ENCODE measurements around the gene KLRC4. TPM values are rescaled to one million over a fixed set of nuclear protein-coding genes. Genes with fewer than 3 reads are reported as not detected.
A peak's percentile ranks its signal among the peaks of the same experiment; 100 is the strongest.

KLRC4 gene
- total and polyA plus RNA-seq, 2 donors from 2014 or later = 1.4 TPM; not detected in 1

DNA sequence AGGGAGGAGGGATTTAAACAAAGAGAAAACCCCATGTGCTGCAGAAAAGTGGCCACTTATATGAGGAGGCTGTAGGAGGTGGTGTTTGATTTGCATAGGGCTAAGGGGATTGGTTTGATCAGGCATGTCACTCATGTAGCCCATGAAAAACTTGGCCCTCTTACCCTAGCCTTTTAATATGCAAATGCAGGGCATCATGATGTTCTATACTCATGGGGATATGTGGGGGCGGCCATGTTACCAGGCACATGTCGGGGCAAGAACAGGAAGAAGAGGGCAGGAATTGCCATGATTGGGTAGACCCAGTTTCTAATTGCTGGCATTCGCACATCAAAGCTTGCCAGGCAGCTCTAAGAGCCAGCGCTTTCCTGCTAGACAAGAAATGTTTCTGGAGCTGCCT is 48.5 kb downstream of the KLRC4 start:
- intact Hi-C loops (cut with DNase I) = no loop called here
- no peak for FAIRE-seq

DNA sequence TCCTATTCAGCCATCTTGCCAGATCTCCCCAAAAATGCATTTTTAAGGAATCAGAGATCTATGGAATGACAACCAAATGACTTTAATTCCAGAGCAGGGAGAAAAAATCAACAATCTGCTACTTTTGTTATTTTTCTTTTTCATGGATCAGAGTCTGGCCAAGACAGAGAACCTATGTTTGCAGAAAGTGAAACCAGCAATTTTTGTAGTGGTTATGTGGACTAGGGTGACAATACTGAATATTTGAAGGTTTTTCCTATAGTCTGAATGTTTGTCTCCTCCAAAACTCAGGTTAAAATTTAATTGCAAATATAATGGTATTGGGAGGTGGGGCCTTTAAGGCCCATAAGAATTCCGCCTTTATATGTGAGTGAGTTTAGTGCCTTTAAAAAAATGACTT is 50.6 kb downstream of the KLRC4 start:
- intact Hi-C loops (cut with DNase I) = no loop called here
- no peaks in the 10 kb centered on the region for H3K27me3 ChIP-seq (ENCODE audit: control insufficient read depth, insufficient read depth, low read length)
- TF ChIP-seq, protein P1, sequence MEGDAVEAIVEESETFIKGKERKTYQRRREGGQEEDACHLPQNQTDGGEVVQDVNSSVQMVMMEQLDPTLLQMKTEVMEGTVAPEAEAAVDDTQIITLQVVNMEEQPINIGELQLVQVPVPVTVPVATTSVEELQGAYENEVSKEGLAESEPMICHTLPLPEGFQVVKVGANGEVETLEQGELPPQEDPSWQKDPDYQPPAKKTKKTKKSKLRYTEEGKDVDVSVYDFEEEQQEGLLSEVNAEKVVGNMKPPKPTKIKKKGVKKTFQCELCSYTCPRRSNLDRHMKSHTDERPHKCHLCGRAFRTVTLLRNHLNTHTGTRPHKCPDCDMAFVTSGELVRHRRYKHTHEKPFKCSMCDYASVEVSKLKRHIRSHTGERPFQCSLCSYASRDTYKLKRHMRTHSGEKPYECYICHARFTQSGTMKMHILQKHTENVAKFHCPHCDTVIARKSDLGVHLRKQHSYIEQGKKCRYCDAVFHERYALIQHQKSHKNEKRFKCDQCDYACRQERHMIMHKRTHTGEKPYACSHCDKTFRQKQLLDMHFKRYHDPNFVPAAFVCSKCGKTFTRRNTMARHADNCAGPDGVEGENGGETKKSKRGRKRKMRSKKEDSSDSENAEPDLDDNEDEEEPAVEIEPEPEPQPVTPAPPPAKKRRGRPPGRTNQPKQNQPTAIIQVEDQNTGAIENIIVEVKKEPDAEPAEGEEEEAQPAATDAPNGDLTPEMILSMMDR (IDR thresholded peaks at IDR 0.05; ENCODE audit: borderline replicate concordance, extremely low read depth, insufficient read depth) = no peak
- no peak overlapping the region for H3K4me3 ChIP-seq (ENCODE audit: low read length in 3 of 3)
- H3K27ac ChIP-seq (ENCODE audit: low read depth in 2 of 2, low read length in 2 of 2) = no peak overlapping the region
- no peak for FAIRE-seq
- no peaks in the 10 kb centered on the region for H3K36me3 ChIP-seq (ENCODE audit: control insufficient read depth in 2 of 3, insufficient read depth in 3 of 3, low read length in 3 of 3)
- H3K9me3 ChIP-seq (ENCODE audit: control insufficient read depth in 2 of 3, insufficient read depth in 1 of 3, low read length in 3 of 3) = no peaks in the 10 kb centered on the region
- DNase-seq = no peak
- peaks cover 0 to 8% (median 3%) of the 10 kb centered on the region in 3 donors for H3K4me1 ChIP-seq (ENCODE audit: control insufficient read depth in 2 of 3, insufficient read depth in 2 of 3, low read depth in 1 of 3, low read length in 3 of 3)
- H3K9ac ChIP-seq (ENCODE audit: low read length in 3 of 3) = no peak overlapping the region

More for the DNA sequence above, 48.5 kb downstream of the KLRC4 start:
- peaks cover 5 to 12% (median 10%) of the 10 kb centered on the region in 3 donors for H3K4me1 ChIP-seq (ENCODE audit: control insufficient read depth in 2 of 3, insufficient read depth in 2 of 3, low read depth in 1 of 3, low read length in 3 of 3)
- no peak overlapping the region for H3K4me3 ChIP-seq (ENCODE audit: low read length in 3 of 3)
- H3K27ac ChIP-seq (ENCODE audit: low read depth in 2 of 2, low read length in 2 of 2) = no peak overlapping the region
- TF ChIP-seq, protein P1 (IDR thresholded peaks at IDR 0.05; ENCODE audit: borderline replicate concordance, extremely low read depth, insufficient read depth) = no peak
- no peaks in the 10 kb centered on the region for H3K9me3 ChIP-seq (ENCODE audit: control insufficient read depth in 2 of 3, insufficient read depth in 1 of 3, low read length in 3 of 3)
- H3K27me3 ChIP-seq (ENCODE audit: control insufficient read depth, insufficient read depth, low read length) = no peaks in the 10 kb centered on the region
- DNase-seq = peak in 1 of 5 donors; percentile 11
- no peak overlapping the region for H3K9ac ChIP-seq (ENCODE audit: low read length in 3 of 3)
- no peaks in the 10 kb centered on the region for H3K36me3 ChIP-seq (ENCODE audit: control insufficient read depth in 2 of 3, insufficient read depth in 3 of 3, low read length in 3 of 3)

DNA sequence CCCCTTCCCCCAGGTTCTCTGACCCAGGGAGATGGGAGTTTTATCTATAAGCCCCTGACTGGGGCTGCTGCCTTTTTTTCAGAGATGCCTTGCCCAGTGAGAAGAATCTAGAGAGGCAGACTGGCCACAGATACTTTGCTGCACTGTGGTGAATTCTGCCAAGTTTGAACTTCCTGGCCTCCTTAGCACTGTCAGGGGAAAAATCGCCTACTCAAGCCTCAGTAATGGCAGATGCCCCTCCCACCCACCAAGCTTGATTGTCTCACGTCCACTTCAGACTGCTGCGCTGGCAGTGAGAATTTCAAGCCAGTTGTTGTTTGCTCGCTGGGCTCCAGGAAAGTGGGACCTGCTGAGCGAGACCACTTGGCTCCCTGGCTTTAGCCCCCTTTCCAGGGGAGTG is 51.4 kb downstream of the KLRC4 start:
- peaks cover 0 to 7% (median 3%) of the 10 kb centered on the region in 3 donors for H3K4me1 ChIP-seq (ENCODE audit: control insufficient read depth in 2 of 3, insufficient read depth in 2 of 3, low read depth in 1 of 3, low read length in 3 of 3)
- no peak overlapping the region for H3K4me3 ChIP-seq (ENCODE audit: low read length in 3 of 3)
- no peak overlapping the region for H3K9ac ChIP-seq (ENCODE audit: low read length in 3 of 3)
- H3K27ac ChIP-seq (ENCODE audit: low read depth in 2 of 2, low read length in 2 of 2) = no peak overlapping the region
- no peaks in the 10 kb centered on the region for H3K27me3 ChIP-seq (ENCODE audit: control insufficient read depth, insufficient read depth, low read length)
- H3K9me3 ChIP-seq (ENCODE audit: control insufficient read depth in 2 of 3, insufficient read depth in 1 of 3, low read length in 3 of 3) = no peaks in the 10 kb centered on the region
- H3K36me3 ChIP-seq (ENCODE audit: control insufficient read depth in 2 of 3, insufficient read depth in 3 of 3, low read length in 3 of 3) = no peaks in the 10 kb centered on the region
- intact Hi-C loops (cut with DNase I) = no loop called here
- no peak for DNase-seq
- TF ChIP-seq, protein P1 (IDR thresholded peaks at IDR 0.05; ENCODE audit: borderline replicate concordance, extremely low read depth, insufficient read depth) = no peak
- FAIRE-seq = no peak

Other genes starting within 250 kb of the KLRC4 start
- 6.7 TPM for gene OLR1, start 237.6 kb downstream of the KLRC4 start, total RNA-seq
- 11.5 TPM for gene OLR1, start 237.6 kb downstream of the KLRC4 start, polyA plus RNA-seq (ENCODE audit: insufficient read depth, low read depth, low replicate concordance)
- gene TMEM52B, start 230.7 kb downstream of the KLRC4 start, total RNA-seq = 25.7 TPM
- 292 TPM for gene TMEM52B, start 230.7 kb downstream of the KLRC4 start, polyA plus RNA-seq (ENCODE audit: insufficient read depth, low read depth, low replicate concordance)
- 142 TPM for gene GABARAPL1, start 196.9 kb downstream of the KLRC4 start, total RNA-seq
- 454 TPM for gene GABARAPL1, start 196.9 kb downstream of the KLRC4 start, polyA plus RNA-seq (ENCODE audit: insufficient read depth, low read depth, low replicate concordance)
- 5.5 TPM for gene KLRD1, start 101.9 kb downstream of the KLRC4 start, total RNA-seq
- 0.37 TPM for gene KLRD1, start 101.9 kb downstream of the KLRC4 start, polyA plus RNA-seq (ENCODE audit: insufficient read depth, low read depth, low replicate concordance)
- 5.2 TPM for gene KLRK1, start 19.7 kb downstream of the KLRC4 start, total RNA-seq
- gene KLRK1, start 19.7 kb downstream of the KLRC4 start, polyA plus RNA-seq (ENCODE audit: insufficient read depth, low read depth, low replicate concordance) = 0.75 TPM
- 0.72 TPM for gene KLRC3, start 10.8 kb upstream of the KLRC4 start, total RNA-seq
- gene KLRC3, start 10.8 kb upstream of the KLRC4 start, polyA plus RNA-seq (ENCODE audit: insufficient read depth, low read depth, low replicate concordance) = not detected
- 0.50 TPM for gene KLRC2, start 26.3 kb upstream of the KLRC4 start, total RNA-seq
- not detected for gene KLRC2, start 26.3 kb upstream of the KLRC4 start, polyA plus RNA-seq (ENCODE audit: insufficient read depth, low read depth, low replicate concordance)
- 1.4 TPM for gene KLRC1, start 43.6 kb upstream of the KLRC4 start, total RNA-seq
- not detected for gene KLRC1, start 43.6 kb upstream of the KLRC4 start, polyA plus RNA-seq (ENCODE audit: insufficient read depth, low read depth, low replicate concordance)
- 1.5 TPM for gene EIF2S3B, start 96.1 kb upstream of the KLRC4 start, total RNA-seq
- not detected for gene EIF2S3B, start 96.1 kb upstream of the KLRC4 start, polyA plus RNA-seq (ENCODE audit: insufficient read depth, low read depth, low replicate concordance)
- 20.0 TPM for gene MAGOHB, start 203.9 kb upstream of the KLRC4 start, total RNA-seq
- gene MAGOHB, start 203.9 kb upstream of the KLRC4 start, polyA plus RNA-seq (ENCODE audit: insufficient read depth, low read depth, low replicate concordance) = 31.7 TPM